Measurements from ENCODE around the gene AFTPH.
A peak's percentile ranks its signal among the peaks of the same experiment; 100 is the strongest.

The AFTPH gene

DNA sequence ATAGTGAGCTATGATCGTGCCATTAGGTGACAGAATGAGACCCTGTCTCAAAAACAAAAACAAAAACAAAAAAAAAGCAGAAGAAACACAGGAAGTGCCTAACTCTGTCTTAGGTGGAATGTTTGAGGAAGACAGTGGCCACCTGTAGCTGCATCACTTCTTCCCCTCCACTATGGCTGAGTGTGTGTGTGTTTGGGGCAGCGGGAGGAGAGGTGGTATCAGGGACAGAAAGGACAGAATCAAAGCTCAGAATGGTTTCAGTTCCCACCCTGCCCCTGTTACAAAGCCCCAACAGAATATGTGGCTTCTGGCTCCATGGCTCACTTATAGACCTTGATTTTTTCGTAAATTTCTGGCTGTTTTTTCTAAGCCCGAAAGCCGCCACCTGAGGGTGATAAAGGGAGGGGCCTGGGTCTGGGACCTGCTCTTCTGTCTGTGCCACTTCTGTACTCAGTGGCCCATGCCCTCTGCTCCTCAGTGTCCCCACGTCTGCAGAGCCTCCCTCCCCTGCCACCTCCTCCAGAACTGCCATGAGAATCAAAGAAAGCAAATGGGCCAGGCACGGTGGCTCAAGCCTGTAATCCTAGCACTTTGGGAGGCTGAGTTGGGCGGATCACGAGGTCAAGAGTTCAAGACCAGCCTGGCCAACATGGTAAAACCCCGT is 102.2 kb downstream of the AFTPH start:
- Histone ChIP-seq H3K27ac (ENCODE audit: low read length) (no peak overlapping the region), H3K4me3 (ENCODE audit: low read length in 2 of 2) (no peak overlapping the region), H3K27me3 (ENCODE audit: control insufficient read depth in 1 of 2, insufficient read depth in 2 of 2, low read length in 2 of 2) (no peaks in the 10 kb centered on the region), H3K9ac (ENCODE audit: low read length in 2 of 2) (no peak overlapping the region), H3K9me3 (ENCODE audit: control insufficient read depth in 2 of 2, low read length in 2 of 2) (no peaks in the 10 kb centered on the region), H3K4me1 (ENCODE audit: control insufficient read depth, insufficient read depth, low read length) (peaks cover 21% of the 10 kb centered on the region), H3K36me3 (ENCODE audit: control insufficient read depth in 2 of 2, insufficient read depth in 2 of 2, low read length in 2 of 2) (peaks cover 0 to 7% of the 10 kb centered on the region in 2 donors)

DNA sequence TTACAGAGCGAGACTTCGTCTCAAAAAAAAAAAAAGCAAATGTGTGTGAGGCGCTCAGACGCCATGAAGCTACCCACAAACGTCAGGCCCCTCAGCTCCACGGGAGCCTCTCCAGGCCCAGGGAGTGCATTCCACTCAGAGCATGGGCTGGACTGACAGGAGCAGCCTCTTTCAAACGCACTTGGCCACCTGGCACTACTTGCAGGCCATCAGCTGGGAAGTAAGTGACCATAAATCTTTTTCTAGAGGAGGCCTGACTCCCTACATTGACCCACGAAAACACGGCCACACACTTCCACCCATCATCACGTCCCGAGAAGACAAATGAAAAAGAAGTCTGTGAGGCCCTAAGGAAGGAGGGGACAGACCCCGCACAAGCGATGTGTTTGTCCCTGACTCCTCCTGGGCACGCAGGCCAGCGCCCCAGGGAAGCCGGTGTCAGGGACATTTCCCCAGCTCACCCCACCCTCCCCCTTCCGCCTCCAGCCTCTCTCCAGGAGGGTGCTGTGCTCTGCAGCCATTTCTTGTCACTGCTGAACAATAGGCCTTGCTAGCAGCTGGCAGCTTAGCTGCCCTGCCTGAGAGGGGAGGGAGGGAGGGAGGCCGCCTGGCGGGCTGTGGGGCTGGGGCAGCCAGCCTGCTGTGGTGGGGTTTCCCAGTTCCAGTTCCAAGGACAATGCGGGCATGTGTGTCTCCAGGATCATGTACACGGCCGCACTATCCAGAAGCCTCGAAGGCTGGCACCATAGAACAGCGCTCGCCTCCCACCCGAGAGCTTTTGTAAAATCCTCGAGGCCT is 103.0 kb downstream of the AFTPH start:
- H3K27me3 ChIP-seq (ENCODE audit: control insufficient read depth in 1 of 2, insufficient read depth in 2 of 2, low read length in 2 of 2) = no peaks in the 10 kb centered on the region
- no peak overlapping the region for H3K4me3 ChIP-seq (ENCODE audit: low read length in 2 of 2)
- no peak overlapping the region for H3K27ac ChIP-seq (ENCODE audit: low read length)
- no peaks in the 10 kb centered on the region for H3K9me3 ChIP-seq (ENCODE audit: control insufficient read depth in 2 of 2, low read length in 2 of 2)
- H3K9ac ChIP-seq (ENCODE audit: low read length in 2 of 2) = no peak overlapping the region
- peaks cover 0 to 8% of the 10 kb centered on the region in 2 donors for H3K36me3 ChIP-seq (ENCODE audit: control insufficient read depth in 2 of 2, insufficient read depth in 2 of 2, low read length in 2 of 2)
- H3K4me1 ChIP-seq (ENCODE audit: control insufficient read depth, insufficient read depth, low read length) = peaks cover 21% of the 10 kb centered on the region

GRCh38 chr2:64627860-64628841 is 104.0 kb downstream of the AFTPH start:
- Histone ChIP-seq H3K27ac (ENCODE audit: low read length) (peak overlapping the region; percentile 24), H3K9me3 (ENCODE audit: control insufficient read depth in 2 of 2, low read length in 2 of 2) (no peaks in the 10 kb centered on the region), H3K9ac (ENCODE audit: low read length in 2 of 2) (no peak overlapping the region), H3K4me3 (ENCODE audit: low read length in 2 of 2) (no peak overlapping the region), H3K36me3 (ENCODE audit: control insufficient read depth in 2 of 2, insufficient read depth in 2 of 2, low read length in 2 of 2) (peaks cover 0 to 8% of the 10 kb centered on the region in 2 donors), H3K4me1 (ENCODE audit: control insufficient read depth, insufficient read depth, low read length) (peaks cover 21% of the 10 kb centered on the region), H3K27me3 (ENCODE audit: control insufficient read depth in 1 of 2, insufficient read depth in 2 of 2, low read length in 2 of 2) (no peaks in the 10 kb centered on the region)

DNA sequence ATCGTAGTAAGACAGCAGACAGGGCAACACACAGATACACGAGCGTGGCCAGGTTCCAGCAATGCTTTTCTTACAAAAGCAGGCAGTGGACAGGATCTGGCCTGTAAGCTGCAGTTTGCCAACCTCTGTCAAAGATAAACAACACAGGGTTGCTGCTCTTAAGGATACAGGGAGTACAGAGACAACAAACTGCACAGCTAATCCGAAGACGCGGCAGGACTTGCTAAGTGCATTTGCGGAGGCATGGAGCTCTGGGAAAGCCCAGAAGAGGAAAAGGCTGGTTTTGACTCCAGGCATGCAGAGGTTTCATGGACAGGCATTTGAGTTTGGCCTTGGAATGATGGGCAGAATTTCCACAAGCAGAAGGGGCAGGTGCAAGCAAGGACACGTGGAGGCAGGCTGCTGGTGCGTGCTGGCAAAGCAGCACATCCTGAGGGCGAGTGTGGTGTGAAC is 105.2 kb downstream of the AFTPH start:
- H3K27ac ChIP-seq (ENCODE audit: low read length) = peak overlapping the region; percentile 24

GRCh38 chr2:64629875-64630274 is 105.7 kb downstream of the AFTPH start:
- Histone ChIP-seq H3K4me1 (ENCODE audit: control insufficient read depth, insufficient read depth, low read length) (peaks cover 25% of the 10 kb centered on the region), H3K4me3 (ENCODE audit: low read length in 2 of 2) (no peak overlapping the region), H3K27me3 (ENCODE audit: control insufficient read depth in 1 of 2, insufficient read depth in 2 of 2, low read length in 2 of 2) (no peaks in the 10 kb centered on the region), H3K36me3 (ENCODE audit: control insufficient read depth in 2 of 2, insufficient read depth in 2 of 2, low read length in 2 of 2) (peaks cover 2 to 10% of the 10 kb centered on the region in 2 donors), H3K9me3 (ENCODE audit: control insufficient read depth in 2 of 2, low read length in 2 of 2) (no peaks in the 10 kb centered on the region), H3K9ac (ENCODE audit: low read length in 2 of 2) (no peak overlapping the region), H3K27ac (ENCODE audit: low read length) (no peak overlapping the region)

More for the DNA sequence above, 105.2 kb downstream of the AFTPH start:
- H3K4me1 ChIP-seq (ENCODE audit: control insufficient read depth, insufficient read depth, low read length) = peaks cover 25% of the 10 kb centered on the region
- no peak overlapping the region for H3K9ac ChIP-seq (ENCODE audit: low read length in 2 of 2)
- peaks cover 0 to 8% of the 10 kb centered on the region in 2 donors for H3K36me3 ChIP-seq (ENCODE audit: control insufficient read depth in 2 of 2, insufficient read depth in 2 of 2, low read length in 2 of 2)
- H3K9me3 ChIP-seq (ENCODE audit: control insufficient read depth in 2 of 2, low read length in 2 of 2) = no peaks in the 10 kb centered on the region
- no peak overlapping the region for H3K4me3 ChIP-seq (ENCODE audit: low read length in 2 of 2)
- no peaks in the 10 kb centered on the region for H3K27me3 ChIP-seq (ENCODE audit: control insufficient read depth in 1 of 2, insufficient read depth in 2 of 2, low read length in 2 of 2)

DNA sequence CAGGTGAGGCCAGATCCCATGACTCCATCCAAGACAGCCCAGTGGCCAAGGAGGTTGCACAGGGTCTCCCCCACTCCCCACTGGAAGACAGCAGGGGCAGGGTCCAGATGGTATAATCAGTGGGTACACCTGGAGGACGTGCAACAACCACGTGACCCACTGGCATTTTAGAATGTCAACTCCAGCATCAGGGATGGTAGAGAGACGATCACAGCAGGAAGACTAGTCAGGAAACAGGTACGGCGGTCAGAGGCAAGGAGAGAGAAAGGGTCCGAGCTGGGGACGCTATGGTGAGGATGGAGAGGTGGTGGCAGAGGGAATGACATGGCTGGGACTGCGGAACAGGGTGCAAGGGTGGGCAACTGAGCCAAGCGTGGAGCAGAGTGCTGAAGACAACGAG is 106.6 kb downstream of the AFTPH start:
- Histone ChIP-seq H3K36me3 (ENCODE audit: control insufficient read depth in 2 of 2, insufficient read depth in 2 of 2, low read length in 2 of 2) (peaks cover 7 to 14% of the 10 kb centered on the region in 2 donors), H3K4me1 (ENCODE audit: control insufficient read depth, insufficient read depth, low read length) (peaks cover 25% of the 10 kb centered on the region), H3K27me3 (ENCODE audit: control insufficient read depth in 1 of 2, insufficient read depth in 2 of 2, low read length in 2 of 2) (no peaks in the 10 kb centered on the region), H3K9ac (ENCODE audit: low read length in 2 of 2) (no peak overlapping the region), H3K4me3 (ENCODE audit: low read length in 2 of 2) (no peak overlapping the region), H3K9me3 (ENCODE audit: control insufficient read depth in 2 of 2, low read length in 2 of 2) (no peaks in the 10 kb centered on the region), H3K27ac (ENCODE audit: low read length) (no peak overlapping the region)

DNA sequence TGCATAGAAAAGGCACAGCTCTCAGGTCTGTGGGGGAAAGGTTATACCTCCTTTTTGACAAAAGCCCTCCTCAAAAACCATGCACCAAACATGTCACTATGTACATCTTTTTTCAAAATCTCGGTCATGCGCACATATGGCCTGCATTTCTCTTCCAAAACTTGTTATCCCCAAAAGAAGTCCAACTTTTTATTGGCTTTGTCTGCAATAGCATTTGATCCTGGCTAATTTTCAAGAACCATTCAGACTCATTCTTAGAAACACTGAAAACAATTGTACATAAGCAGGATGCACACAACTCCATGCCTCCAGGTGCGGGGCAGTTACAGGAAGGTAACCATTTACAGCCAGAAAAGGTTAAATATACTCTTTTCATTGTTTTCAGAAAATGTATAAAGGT is 107.6 kb downstream of the AFTPH start:
- H3K4me1 ChIP-seq (ENCODE audit: control insufficient read depth, insufficient read depth, low read length) = peaks cover 26% of the 10 kb centered on the region
- H3K9me3 ChIP-seq (ENCODE audit: control insufficient read depth in 2 of 2, low read length in 2 of 2) = no peaks in the 10 kb centered on the region
- peaks cover 15 to 20% of the 10 kb centered on the region in 2 donors for H3K36me3 ChIP-seq (ENCODE audit: control insufficient read depth in 2 of 2, insufficient read depth in 2 of 2, low read length in 2 of 2)
- H3K9ac ChIP-seq (ENCODE audit: low read length in 2 of 2) = no peak overlapping the region
- H3K27ac ChIP-seq (ENCODE audit: low read length) = no peak overlapping the region
- H3K4me3 ChIP-seq (ENCODE audit: low read length in 2 of 2) = no peak overlapping the region
- H3K27me3 ChIP-seq (ENCODE audit: control insufficient read depth in 1 of 2, insufficient read depth in 2 of 2, low read length in 2 of 2) = no peaks in the 10 kb centered on the region

- Histone ChIP-seq H3K4me1 (ENCODE audit: control insufficient read depth, insufficient read depth, low read length) (peaks cover 21% of the 10 kb centered on the region), H3K4me3 (ENCODE audit: low read length in 2 of 2) (no peak overlapping the region), H3K9ac (ENCODE audit: low read length in 2 of 2) (no peak overlapping the region), H3K27ac (ENCODE audit: low read length) (no peak overlapping the region), H3K27me3 (ENCODE audit: control insufficient read depth in 1 of 2, insufficient read depth in 2 of 2, low read length in 2 of 2) (no peaks in the 10 kb centered on the region), H3K36me3 (ENCODE audit: control insufficient read depth in 2 of 2, insufficient read depth in 2 of 2, low read length in 2 of 2) (peaks cover 15 to 21% of the 10 kb centered on the region in 2 donors), H3K9me3 (ENCODE audit: control insufficient read depth in 2 of 2, low read length in 2 of 2) (no peaks in the 10 kb centered on the region)
Measured at GRCh38 chr2:64632835-64633819, 109.0 kb downstream of the AFTPH start.

- H3K9ac ChIP-seq (ENCODE audit: low read length in 2 of 2) = no peak overlapping the region
- peaks cover 7% of the 10 kb centered on the region for H3K4me1 ChIP-seq (ENCODE audit: control insufficient read depth, insufficient read depth, low read length)
Measured at GRCh38 chr2:64634345-64635267, 110.5 kb downstream of the AFTPH start.

More at GRCh38 chr2:64634345-64635267, 110.5 kb downstream of the AFTPH start:
- H3K4me3 ChIP-seq (ENCODE audit: low read length in 2 of 2) = no peak overlapping the region
- peaks cover 15 to 21% of the 10 kb centered on the region in 2 donors for H3K36me3 ChIP-seq (ENCODE audit: control insufficient read depth in 2 of 2, insufficient read depth in 2 of 2, low read length in 2 of 2)
- H3K27ac ChIP-seq (ENCODE audit: low read length) = no peak overlapping the region
- H3K27me3 ChIP-seq (ENCODE audit: control insufficient read depth in 1 of 2, insufficient read depth in 2 of 2, low read length in 2 of 2) = no peaks in the 10 kb centered on the region
- H3K9me3 ChIP-seq (ENCODE audit: control insufficient read depth in 2 of 2, low read length in 2 of 2) = no peaks in the 10 kb centered on the region

All from stomach smooth muscle (tissue), 2 donors.